Stimulated activated CD8-positive, alpha-beta memory T cell treated with anti-CD3 and anti-CD28 coated beads, Interleukin-15, amount 100 ng/mL, for 24 hours (primary cell): ENCODE measurements around the gene GFER.
A peak's percentile ranks its signal among the peaks of the same experiment; 100 is the strongest.
"Not testable (repeated sequence)": the region's sequence is repeated elsewhere in the genome, so short reads cannot be mapped to it uniquely, and the experiment has no call there.

Experiments
- DNase-seq: peaks from one replicate; pipeline ENCODE4 v3.0.0-alpha.2; 2020; ENCODE audit warnings: low read depth

GFER gene

GRCh38 chr16:1957434-1958142 lies 26.4 kb upstream of the GFER start:
- not testable (repeated sequence) for DNase-seq

- not testable (repeated sequence) for DNase-seq
Observed at GRCh38 chr16:1958143-1958491, 25.9 kb upstream of the GFER start.

GRCh38 chr16:1958715-1959268 lies 25.2 kb upstream of the GFER start:
- DNase-seq = no peak

GRCh38 chr16:1959269-1960039 lies 24.5 kb upstream of the GFER start, which contains the start of gene NDUFB10:
TSS of gene NDUFB10 (plus strand) at chr16:1959538. CDS start at chr16:1959625, 87 bp downstream.
- DNase-seq = peak; percentile 89

GRCh38 chr16:1960665-1961630 lies 23.0 kb upstream of the GFER start:
- peak; percentile 38 for DNase-seq

GRCh38 chr16:1961651-1962067 lies 22.3 kb upstream of the GFER start:
- DNase-seq = no peak

- DNase-seq = not testable (repeated sequence)
Observed at GRCh38 chr16:1962161-1963153, 21.5 kb upstream of the GFER start.

- peak; percentile 44 for DNase-seq
Observed at GRCh38 chr16:1963806-1964505, 20.0 kb upstream of the GFER start.

- peak; percentile 85 for DNase-seq
Observed at GRCh38 chr16:1964506-1965395, 19.2 kb upstream of the GFER start, which contains the start of gene RPS2. TSS of gene RPS2 (minus strand) at chr16:1964826. CDS start at chr16:1964625, 201 bp downstream.

- no peak for DNase-seq
Observed at GRCh38 chr16:1965396-1966001, 18.5 kb upstream of the GFER start.

GRCh38 chr16:1966460-1966859 lies 17.5 kb upstream of the GFER start, which contains the start of gene RNF151:
TSS of gene RNF151 (plus strand) at chr16:1966856. CDS start at chr16:1966882, 26 bp downstream.
- DNase-seq = no peak

- DNase-seq = no peak
Observed at GRCh38 chr16:1968146-1968953, 15.6 kb upstream of the GFER start.

- peak; percentile 99 for DNase-seq
Observed at GRCh38 chr16:1971796-1972489, 12.1 kb upstream of the GFER start, which contains the start of gene TBL3. TSS of gene TBL3 (plus strand) at chr16:1972053. CDS start at chr16:1972165, 112 bp downstream.

GRCh38 chr16:1972490-1972877 lies 11.5 kb upstream of the GFER start:
- DNase-seq = no peak

GRCh38 chr16:1973461-1974156 lies 10.4 kb upstream of the GFER start:
- DNase-seq = no peak
